HG03565 (cell line): ENCODE data around the gene GUK1.
"Not testable (repeated sequence)": the region's sequence is repeated elsewhere in the genome, so short reads cannot be mapped to it uniquely, and the experiment has no call there.

Experiments used
- ATAC-seq: cut with Tn5 transposase; IDR thresholded peaks from one replicate; pipeline ENCODE4 v1.9.1; 2021; ENCODE audit warnings: mild to moderate bottlenecking, moderate library complexity; ENCODE audit not compliant: unreplicated experiment

Gene GUK1

GRCh38 chr1:228104526-228105269 lies 35.4 kb upstream of the GUK1 start:
- ATAC-seq = no peak

GRCh38 chr1:228105270-228105995 lies 34.6 kb upstream of the GUK1 start:
- ATAC-seq = no peak

GRCh38 chr1:228105996-228106799 lies 33.9 kb upstream of the GUK1 start:
- ATAC-seq = no peak

GRCh38 chr1:228106800-228107054 lies 33.4 kb upstream of the GUK1 start:
- no peak for ATAC-seq

- no peak for ATAC-seq
These were observed 32.4 kb upstream of the GUK1 start for GRCh38 chr1:228107636-228108035.

- ATAC-seq = no peak
These were observed 31.9 kb upstream of the GUK1 start for GRCh38 chr1:228108055-228108690.

GRCh38 chr1:228108742-228109072 lies 31.4 kb upstream of the GUK1 start:
- no peak for ATAC-seq

- ATAC-seq = peak; percentile 92
These were observed 30.8 kb upstream of the GUK1 start, which contains the start of gene MRPL55 for GRCh38 chr1:228109073-228109961. MRPL55 (minus strand) TSS chr1:228109299; CDS start chr1:228108260, 1,039 bp downstream.

- no peak for ATAC-seq
These were observed 30.1 kb upstream of the GUK1 start for GRCh38 chr1:228109962-228110488.

- no peak for ATAC-seq
These were observed 29.5 kb upstream of the GUK1 start for GRCh38 chr1:228110556-228110955.

- not testable (repeated sequence) for ATAC-seq
These were observed 28.8 kb upstream of the GUK1 start for GRCh38 chr1:228111315-228111714.

GRCh38 chr1:228112167-228112566 lies 27.9 kb upstream of the GUK1 start:
- ATAC-seq = no peak

GRCh38 chr1:228112617-228113016 lies 27.5 kb upstream of the GUK1 start:
- ATAC-seq = no peak

GRCh38 chr1:228114827-228115226 lies 25.3 kb upstream of the GUK1 start:
- ATAC-seq = no peak

GRCh38 chr1:228117335-228117734 lies 22.7 kb upstream of the GUK1 start:
- no peak for ATAC-seq

- ATAC-seq = no peak
These were observed 22.0 kb upstream of the GUK1 start for GRCh38 chr1:228118040-228118439.

- ATAC-seq = no peak
These were observed 19.7 kb upstream of the GUK1 start for GRCh38 chr1:228120351-228120750.

GRCh38 chr1:228120857-228121489 lies 19.1 kb upstream of the GUK1 start:
- no peak for ATAC-seq

- no peak for ATAC-seq
These were observed 17.1 kb upstream of the GUK1 start for GRCh38 chr1:228122921-228123441.
